DMS53 treated with DMSO at 0.1 percent for 48 hours (cell line): ENCODE data around the gene FOXO4.
"Not testable (repeated sequence)": the region's sequence is repeated elsewhere in the genome, so short reads cannot be mapped to it uniquely, and the experiment has no call there.

ENCODE experiments used
- DNase-seq: peaks from one replicate; lab custom pipeline; 2025; ENCODE audit not compliant: unreplicated experiment; lab: John Stamatoyannopoulos, UW

Gene FOXO4, protein sequence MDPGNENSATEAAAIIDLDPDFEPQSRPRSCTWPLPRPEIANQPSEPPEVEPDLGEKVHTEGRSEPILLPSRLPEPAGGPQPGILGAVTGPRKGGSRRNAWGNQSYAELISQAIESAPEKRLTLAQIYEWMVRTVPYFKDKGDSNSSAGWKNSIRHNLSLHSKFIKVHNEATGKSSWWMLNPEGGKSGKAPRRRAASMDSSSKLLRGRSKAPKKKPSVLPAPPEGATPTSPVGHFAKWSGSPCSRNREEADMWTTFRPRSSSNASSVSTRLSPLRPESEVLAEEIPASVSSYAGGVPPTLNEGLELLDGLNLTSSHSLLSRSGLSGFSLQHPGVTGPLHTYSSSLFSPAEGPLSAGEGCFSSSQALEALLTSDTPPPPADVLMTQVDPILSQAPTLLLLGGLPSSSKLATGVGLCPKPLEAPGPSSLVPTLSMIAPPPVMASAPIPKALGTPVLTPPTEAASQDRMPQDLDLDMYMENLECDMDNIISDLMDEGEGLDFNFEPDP

DNA sequence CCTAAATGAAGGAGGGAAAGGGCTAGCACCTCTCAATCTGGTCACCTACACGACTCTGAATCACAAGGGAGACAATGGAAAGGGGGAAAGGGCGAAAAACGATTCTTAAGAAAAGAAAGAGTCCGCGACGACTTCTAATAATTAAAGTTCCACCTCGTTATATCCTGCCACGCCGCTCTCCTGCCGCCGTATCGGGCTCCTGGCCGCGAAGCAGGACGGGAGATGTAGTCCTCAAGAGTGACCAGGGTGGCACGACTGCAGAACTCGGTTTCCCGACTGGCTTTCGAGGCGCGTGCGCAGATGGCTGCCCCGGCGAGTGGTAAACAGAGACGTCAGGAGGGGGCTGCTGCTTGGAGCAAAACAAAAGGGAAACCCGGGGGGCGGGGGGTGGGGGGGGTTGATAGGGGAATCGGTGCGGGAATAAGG lies at the start of gene FOXO4:
TSS of gene FOXO4 (plus strand) at position 297 of the 426 bp plus-strand sequence. CDS start 678 bp downstream, outside the sequence.
- peak; percentile 65 for DNase-seq

DNA sequence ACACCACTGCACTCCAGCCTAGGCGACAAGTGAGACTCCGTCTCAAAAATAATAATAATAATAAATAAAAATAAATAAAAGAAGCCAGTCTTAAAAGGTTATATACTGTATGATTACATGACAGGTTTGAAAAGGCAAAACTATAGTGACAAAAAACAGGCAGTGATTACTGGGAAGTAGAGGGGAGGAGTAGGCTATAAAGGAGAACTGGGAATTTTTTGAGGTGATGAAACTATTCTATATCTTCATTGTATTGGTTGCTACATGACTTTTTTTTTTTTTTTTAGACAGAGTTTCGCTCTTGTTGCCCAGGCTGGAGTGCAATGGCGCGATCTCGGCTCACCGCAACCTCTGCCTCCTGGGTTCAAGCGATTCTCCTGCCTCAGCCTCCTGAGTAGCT lies 47.8 kb upstream of the FOXO4 start:
- DNase-seq, result not testable (repeated sequence)

DNA sequence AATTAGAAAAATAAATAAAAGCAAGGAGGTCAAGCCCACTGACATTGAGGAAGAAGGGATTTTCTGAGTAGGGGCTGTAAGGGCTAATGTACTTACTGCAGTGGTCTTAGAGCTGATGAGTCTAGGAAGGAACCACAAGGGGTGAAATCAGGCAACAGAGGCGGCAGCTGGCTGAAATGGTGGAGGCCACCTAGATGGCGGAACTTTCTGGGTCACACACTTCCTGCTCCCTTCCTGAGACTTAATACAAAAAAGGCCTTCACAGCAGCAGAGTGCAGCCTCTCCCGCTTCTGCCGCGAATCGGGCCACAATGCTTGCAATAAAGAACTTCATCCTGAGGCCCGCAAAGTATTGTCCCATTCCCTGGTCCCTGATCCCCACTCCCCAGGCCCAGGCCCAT lies 42.9 kb upstream of the FOXO4 start:
- DNase-seq, result no peak

DNA sequence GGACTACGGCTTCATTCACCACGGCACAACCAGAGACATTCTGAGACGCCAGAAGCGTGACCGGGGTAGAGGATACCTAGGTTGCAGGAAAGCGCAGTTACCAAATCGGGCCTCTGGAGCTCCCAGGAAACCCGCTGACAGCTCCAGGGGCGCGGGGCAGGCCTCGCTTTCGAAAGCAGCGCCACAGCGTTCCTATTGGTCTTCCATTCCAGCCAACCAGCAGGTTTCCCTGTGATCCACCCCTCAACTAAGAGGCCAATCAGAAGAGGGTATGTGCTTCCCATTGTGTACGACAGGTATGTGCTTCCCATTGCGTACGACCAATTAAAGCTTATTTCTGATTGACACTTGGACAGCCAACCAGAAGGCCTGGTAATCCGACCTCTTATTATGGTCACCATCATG lies 42.4 kb upstream of the FOXO4 start:
- no peak for DNase-seq

DNA sequence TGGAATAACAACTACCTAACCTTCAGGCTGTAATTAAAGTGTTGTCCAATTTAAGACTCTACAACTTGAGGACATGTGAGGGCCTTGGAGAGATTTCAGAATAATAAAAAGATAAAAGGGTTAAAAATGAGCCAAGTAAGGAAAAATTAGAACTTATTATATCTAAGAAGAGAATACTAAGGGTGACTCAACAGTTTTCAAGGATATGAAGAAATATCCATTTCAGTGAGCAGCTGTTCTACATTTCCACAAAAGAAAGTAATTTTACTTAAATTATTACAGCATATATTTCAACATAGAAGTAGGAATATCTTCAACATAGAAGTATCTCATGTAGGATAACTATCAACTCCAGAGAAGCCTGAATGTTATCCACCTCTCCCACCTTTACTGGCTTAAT lies 38.8 kb upstream of the FOXO4 start:
- no peak for DNase-seq

DNA sequence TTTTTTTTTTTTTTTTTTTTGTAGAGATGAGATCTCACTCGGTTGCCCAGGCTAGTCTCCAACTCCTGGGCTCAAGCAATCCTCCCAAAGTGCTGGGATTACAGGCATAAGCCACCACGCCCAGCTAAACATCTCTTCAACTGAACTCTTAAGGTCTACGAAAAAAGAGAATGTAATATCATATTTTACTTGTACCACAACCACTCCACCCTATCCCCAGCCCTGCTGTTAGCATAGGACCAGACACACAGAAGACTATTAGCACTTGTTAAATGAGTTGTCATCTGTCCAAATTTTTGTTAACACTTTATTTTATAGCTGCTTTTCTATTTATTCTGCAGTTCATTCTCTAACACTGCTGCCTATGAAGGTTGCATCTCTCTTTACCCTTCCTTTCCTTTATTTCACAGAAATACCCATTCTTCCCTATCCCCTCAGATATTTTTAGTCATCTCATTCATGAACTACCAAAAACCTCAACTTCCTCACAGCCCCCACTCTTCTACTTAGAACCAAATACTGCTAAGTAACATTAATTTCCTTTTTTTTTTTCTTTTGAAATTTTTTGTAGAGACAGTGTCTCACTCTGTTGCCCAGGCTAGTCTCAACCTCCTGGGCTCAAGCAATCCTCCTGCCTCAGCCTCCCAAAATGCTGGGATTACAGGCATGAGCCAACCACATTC lies 37.7 kb upstream of the FOXO4 start:
- no peak for DNase-seq

DNA sequence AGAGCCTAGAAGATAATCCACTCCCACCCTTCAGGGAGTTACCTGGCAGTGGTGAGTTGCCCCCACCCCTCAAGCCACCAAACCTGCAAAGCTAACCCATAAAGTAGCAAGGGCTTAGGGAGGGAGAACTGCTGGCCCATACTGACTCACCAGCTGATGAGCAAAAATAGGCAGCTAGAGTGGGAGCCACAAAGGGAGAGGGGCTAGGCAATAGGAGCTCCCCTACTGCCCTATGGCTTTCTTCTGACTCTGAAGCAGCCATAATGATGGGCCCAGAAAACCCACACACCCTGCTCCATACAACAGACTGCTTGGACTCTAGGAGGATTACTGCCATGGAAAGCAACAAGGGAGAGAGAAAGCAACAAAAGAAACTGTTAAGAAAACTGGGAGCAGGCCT lies 35.5 kb upstream of the FOXO4 start:
- DNase-seq, result no peak

DNA sequence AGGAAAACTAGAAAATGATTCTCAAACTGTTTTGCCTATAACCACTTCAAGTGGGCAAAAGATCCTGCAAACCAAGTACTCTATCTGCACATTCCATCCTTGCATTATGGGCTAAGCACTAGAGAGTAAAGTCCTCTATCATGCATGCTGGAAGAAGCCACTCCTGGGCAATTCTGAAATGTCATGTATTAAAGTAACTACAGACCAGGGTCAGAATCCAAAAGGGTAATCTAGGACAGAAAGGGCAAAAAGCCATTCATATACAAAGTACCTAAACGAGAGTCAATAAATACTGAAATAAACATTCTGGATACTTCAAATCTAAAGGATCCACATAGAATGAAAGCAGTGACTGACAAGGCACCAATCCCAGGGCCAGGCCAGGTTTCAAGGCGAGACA lies 28.6 kb upstream of the FOXO4 start:
- DNase-seq, result no peak

DNA sequence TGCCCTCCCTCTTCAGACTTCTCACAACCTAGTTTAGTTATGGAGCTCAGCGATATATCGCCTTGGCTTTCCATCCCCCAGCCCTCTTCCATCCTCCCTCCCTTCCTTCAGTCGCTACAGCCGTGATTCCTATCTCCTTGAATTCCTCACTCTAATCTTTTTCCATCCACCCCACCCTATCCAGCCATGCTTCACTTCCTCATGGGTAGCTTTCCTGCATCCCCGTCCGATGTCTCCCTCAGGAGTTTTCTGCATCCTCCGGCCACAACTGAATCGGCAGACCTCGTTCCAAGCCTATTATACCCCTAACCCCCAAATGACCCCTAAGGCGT lies 28.0 kb upstream of the FOXO4 start:
- no peak for DNase-seq

DNA sequence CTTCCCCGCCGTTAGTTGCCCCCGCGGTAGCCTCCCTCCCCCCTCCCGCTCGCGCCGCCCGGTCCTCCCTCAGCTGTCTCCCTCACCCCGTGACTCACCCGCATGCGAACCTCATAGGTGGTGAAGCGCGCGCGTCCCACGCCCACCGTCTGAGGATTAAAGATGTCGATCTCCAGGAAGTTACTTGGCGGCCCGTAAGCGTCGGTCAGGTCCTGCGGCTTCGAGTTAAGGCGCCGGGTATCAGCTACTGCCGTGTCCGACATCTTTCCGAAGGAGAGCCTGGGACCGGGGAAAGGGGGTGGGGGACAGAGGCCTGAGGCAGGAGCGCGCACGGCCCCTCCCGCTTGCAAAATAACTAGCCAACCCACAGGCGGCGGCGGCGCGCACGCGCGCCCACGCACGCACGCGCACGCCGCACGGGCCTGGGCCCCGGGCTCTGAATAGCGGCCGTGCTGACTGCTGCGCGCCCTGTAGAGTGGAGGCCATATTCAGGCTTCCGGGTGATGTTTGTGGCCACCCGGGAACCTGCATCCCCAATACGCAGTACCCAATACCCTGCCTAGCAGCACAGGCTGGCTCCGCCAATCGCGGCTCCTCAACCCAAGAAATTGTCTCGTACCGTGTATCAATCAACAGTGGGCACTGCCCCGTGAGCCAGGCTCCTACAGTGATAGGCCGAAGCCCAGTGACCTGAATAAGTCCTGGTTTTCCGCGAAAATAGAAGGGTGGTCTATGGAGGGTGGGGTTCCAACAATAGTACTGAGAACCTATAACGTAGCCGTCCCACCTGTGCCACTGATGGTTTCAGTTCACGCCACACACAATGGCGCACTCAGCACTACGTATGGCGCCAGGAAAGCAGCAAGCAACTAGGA lies 27.4 kb upstream of the FOXO4 start, which contains the start of gene SNX12:
TSS of gene SNX12 (minus strand) at position 291 of the 875 bp plus-strand sequence. CDS start at position 263, 28 bp downstream.
- peak; percentile 90 for DNase-seq

DNA sequence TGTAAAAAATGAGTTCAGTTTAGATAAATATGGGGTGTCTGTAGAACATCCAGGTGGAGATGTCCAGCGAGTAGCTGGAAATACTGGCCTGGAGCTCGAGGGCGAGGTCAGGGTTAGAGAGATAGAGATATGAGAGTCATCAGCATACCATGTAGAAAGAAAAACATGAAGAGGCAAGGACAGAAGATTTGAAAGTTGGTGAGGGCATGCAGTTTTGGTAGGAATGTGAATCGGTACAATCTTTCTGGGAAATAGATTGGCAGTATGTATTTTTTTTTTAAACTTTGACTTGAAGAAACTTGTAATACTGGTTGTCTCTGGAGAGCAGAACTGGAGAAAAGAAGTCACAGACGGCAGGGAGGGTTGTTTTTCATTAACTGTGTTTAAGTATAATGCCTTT lies 25.1 kb upstream of the FOXO4 start:
- no peak for DNase-seq

DNA sequence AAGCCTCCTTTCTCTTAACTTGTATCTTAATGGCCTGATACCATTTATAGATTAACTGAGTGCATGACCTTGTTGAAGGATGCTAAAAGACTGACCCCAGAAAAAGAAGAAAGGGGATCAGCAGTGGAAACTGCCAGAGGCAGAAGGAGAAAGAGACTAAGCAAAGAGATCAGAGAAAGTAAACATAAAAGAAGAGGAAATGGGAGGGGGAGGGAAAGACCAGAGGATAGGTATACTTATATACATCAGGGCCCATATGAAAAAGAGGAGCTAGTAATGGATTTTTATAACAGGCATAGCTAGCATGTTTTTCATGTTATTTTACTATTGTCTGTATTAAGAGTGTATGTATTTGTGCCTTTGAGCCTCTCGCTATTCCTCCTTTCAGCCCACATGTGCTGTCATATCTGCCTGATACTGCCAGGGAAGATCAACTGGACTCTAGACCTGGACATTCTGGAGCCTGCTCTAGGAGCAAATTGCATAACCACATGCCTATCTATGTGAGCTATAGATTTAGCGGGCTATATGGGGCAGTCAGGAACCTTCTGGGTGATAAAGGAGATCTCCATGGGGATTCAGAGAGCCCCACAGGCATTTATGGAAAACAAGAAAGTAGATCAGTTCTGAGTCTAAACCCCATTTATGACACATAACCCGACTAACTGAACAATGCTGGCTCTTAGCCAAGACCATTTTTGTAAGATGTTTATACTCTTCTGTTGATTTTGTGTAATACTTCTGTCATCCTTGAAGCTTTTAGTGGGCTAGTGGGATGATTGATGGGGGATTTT lies 14.1 kb upstream of the FOXO4 start:
- no peak for DNase-seq

DNA sequence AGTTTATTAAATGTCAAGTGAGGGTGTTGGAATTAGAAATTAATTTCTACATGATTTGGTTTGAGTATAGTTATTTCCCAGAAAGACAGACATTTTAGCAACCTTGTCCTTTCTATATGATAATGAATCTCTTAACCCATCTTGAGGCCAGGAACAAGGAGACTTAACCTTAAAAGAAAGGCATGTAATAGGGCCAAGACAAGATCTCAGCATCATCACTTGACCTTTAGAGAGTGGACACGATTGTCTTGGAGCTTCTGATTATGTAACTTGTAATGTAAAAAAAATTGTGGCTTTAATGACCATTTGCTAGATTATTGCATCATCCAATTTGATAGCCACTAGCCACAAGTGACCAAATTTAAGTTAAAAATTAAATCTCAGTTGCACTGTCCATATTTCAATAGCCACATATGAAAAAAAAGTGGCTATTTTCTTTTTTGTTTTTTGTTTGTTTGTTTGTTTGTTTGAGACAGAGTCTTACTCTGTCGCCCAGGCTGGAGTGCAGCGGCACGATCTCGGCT lies 13.5 kb upstream of the FOXO4 start:
- no peak for DNase-seq

DNA sequence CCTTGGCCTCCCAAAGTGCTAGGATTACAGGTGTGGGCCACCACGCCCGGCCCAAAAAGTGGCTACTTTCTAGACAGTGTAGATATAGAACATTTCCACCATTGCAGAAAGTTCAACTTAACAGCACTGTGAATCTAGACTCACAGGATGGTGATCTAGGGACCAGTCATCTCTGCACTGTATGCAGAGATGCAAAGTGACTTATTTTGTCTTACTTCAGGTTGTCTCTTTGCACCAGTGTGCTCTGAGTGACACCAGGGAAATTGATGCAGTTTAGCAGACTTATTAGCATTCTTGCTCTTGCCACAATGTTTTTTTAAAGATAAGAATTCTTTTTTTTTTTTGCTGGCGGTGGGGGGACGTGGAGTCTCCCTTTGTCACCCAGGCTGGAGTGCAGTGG lies 12.8 kb upstream of the FOXO4 start:
- no peak for DNase-seq

DNA sequence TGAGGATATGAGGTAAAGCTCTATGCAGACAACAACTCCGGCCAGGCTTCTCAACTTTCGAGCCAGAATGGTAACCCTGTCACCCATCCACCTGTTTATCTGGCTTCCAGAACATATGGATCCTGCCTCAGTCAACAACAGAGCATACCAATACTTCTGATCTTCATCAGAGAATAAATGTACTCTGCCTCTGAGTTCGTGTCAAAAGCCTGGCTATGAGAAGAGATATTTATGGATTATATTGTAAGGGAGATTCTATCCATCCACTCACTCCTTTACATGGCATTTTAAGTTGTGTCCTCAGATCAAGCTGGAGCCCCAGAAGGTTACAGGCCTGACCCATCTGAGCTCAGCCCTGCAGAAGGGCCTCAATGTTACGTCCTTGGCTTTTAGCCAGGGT lies 9.8 kb upstream of the FOXO4 start:
- DNase-seq, result no peak

DNA sequence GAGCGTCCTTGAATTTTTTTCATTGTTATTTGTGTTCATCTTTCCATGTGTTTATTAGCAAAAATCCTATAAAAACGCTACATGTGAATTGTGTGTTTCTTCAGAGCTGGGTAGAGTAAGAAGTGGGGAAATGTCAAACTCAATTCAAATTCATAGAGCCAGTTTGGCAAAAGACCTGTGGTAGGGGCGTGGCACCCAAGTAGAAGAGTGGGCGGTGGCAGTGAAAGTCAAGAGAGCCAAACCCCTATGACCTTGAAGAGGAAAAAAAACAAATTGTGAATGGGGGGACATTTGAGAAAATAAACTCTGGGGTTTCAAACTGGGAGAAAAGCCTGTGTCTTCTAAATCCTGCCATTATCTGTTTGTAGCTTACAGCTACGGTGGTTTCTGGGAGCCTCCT lies 4.4 kb upstream of the FOXO4 start:
- no peak for DNase-seq

DNA sequence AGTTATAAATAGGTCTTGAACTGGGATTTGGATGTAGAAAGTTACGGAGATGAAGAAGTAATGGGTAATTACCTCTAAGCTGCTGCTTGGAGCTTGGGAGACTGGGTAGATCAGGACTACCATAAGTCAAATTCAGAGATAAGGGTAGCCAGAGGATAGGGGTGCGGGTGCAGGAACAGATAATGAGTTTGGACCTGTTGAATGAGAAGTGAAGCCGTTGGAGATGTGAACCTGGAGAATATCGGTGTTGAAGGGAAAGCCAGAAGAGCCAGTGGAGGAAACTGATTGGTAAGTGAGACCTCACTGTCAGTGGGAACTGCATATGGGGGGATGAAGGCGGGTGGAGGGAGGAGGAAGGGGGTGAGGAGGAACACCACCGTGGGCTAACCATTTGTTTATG lies 618 bp upstream of the FOXO4 start:
- no peak for DNase-seq

DNA sequence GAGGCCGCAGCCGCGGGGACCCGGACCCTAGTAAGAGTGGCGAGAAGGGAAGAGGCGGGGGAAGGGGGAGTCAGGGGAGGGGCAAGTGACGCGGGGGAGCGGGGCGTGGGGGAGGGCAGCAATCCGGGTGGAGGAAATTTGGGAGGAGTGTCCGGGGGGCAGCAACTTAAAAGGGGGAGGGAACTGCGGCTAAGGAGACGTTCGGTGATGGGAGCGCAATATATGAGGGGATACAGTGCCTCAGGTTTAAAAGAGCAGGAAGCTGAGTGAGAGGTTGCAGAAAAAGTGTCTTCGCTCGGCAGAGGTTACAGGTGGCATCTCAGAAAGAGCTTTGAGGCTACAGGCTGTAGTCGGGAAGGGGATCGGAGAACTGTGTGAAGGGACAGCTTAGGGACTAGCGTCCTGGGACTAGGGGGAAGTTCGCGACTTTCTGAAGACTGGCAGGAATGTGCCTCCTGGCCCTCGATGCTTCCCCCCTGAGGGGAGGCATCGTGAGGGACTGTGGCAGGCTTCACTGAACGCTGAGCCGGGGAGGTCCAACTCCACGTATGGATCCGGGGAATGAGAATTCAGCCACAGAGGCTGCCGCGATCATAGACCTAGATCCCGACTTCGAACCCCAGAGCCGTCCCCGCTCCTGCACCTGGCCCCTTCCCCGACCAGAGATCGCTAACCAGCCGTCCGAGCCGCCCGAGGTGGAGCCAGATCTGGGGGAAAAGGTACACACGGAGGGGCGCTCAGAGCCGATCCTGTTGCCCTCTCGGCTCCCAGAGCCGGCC lies 519 bp downstream of the FOXO4 start:
- peak; percentile 10 for DNase-seq

DNA sequence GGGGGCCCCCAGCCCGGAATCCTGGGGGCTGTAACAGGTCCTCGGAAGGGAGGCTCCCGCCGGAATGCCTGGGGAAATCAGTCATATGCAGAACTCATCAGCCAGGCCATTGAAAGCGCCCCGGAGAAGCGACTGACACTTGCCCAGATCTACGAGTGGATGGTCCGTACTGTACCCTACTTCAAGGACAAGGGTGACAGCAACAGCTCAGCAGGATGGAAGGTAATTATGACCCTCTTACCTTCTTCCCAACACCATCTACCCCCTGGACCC lies 1.0 kb downstream of the FOXO4 start:
- DNase-seq, result no peak

DNA sequence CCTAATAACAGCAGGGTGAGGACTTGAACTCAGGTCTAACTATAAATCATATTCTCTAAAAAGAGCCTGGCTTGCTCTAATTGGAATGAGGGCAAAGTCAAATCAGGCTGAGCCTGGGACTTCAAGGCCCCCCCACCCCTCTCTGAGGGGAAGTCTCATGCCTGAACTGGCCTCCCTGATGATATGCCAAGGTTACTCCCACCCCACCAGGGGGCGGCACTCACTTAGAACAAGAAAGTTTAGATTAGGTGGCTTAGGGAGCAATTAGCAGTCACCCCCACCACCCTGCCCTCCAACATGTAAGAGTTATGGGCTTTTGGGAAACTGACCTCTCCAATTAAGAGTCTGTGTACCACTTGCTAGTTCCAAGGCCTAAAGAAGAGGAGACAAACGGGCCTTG lies 2.7 kb downstream of the FOXO4 start:
- DNase-seq, result peak; percentile 2
